Mesothelial cell of epicardium (in vitro differentiated cells): ENCODE data around the gene NFS1. TPM values are rescaled to one million over a fixed set of nuclear protein-coding genes. Genes with fewer than 3 reads are reported as not detected.

Experiments
- DNase-seq, 2 experiments: peaks; one replicate each; pipeline ENCODE4 v3.0.0; 2021; ENCODE audit warnings: low spot score in 2 of 2; ENCODE audit not compliant: unreplicated experiment in 2 of 2
- H3K27ac Mint-ChIP-seq: 2 replicates; pipeline ENCODE4 v1.8.0; 2021; ENCODE audit warnings: mixed read lengths
- H3K27me3 Mint-ChIP-seq: 2 replicates; pipeline ENCODE4 v1.8.0; 2021; ENCODE audit warnings: low read depth, mixed read lengths
- H3K36me3 Mint-ChIP-seq: 2 replicates; pipeline ENCODE4 v1.8.0; 2021; ENCODE audit warnings: mixed read lengths
- H3K4me1 Mint-ChIP-seq: 2 replicates; pipeline ENCODE4 v1.8.0; 2021; ENCODE audit warnings: mixed read lengths
- H3K4me3 Mint-ChIP-seq: 2 replicates; pipeline ENCODE4 v1.8.0; 2021; ENCODE audit warnings: mild to moderate bottlenecking, moderate library complexity, mixed read lengths
- H3K9me3 Mint-ChIP-seq: 2 replicates; pipeline ENCODE4 v1.8.0; 2021; ENCODE audit warnings: mixed read lengths
- CTCF ChIP-seq: fragments of 200-600 bp; sonication (generic); IDR thresholded peaks from one replicate; pipeline ENCODE4 v1.5.0; 2021; ENCODE audit warnings: antibody characterized with exemption; ENCODE audit not compliant: unreplicated experiment
- total RNA-seq: library from RNA; stranded (reverse); gene quantifications from 3 replicates; pipeline ENCODE4 v1.2.1, GENCODE V29; 2021

Gene NFS1
- total RNA-seq, 1 donor from 2014 or later = 18.9 TPM

- Mint-ChIP-seq H3K4me1 (peaks cover 57% of the 10 kb centered on the region), H3K9me3 (no peaks in the 10 kb centered on the region)
- TF ChIP-seq CTCF = no peak
Measured at GRCh38 chr20:35661908-35662307, 37.2 kb downstream of the NFS1 start.

GRCh38 chr20:35661053-35661452 lies 38.1 kb downstream of the NFS1 start:
- no peaks in the 10 kb centered on the region for H3K27me3 Mint-ChIP-seq
- peaks cover 3% of the 10 kb centered on the region for H3K36me3 Mint-ChIP-seq
- H3K4me3 Mint-ChIP-seq = peak overlapping the region; percentile 95
- no peak for TF ChIP-seq CTCF
- DNase-seq = no peak
- H3K27ac Mint-ChIP-seq = peak overlapping the region; percentile 86
- no peaks in the 10 kb centered on the region for H3K9me3 Mint-ChIP-seq
- H3K4me1 Mint-ChIP-seq = peaks cover 57% of the 10 kb centered on the region

More at GRCh38 chr20:35661908-35662307, 37.2 kb downstream of the NFS1 start:
- H3K27me3 Mint-ChIP-seq = no peaks in the 10 kb centered on the region
- H3K4me3 Mint-ChIP-seq = peak overlapping the region; percentile 95
- peaks cover 3% of the 10 kb centered on the region for H3K36me3 Mint-ChIP-seq
- no peak for DNase-seq
- H3K27ac Mint-ChIP-seq = peak overlapping the region; percentile 86

DNA sequence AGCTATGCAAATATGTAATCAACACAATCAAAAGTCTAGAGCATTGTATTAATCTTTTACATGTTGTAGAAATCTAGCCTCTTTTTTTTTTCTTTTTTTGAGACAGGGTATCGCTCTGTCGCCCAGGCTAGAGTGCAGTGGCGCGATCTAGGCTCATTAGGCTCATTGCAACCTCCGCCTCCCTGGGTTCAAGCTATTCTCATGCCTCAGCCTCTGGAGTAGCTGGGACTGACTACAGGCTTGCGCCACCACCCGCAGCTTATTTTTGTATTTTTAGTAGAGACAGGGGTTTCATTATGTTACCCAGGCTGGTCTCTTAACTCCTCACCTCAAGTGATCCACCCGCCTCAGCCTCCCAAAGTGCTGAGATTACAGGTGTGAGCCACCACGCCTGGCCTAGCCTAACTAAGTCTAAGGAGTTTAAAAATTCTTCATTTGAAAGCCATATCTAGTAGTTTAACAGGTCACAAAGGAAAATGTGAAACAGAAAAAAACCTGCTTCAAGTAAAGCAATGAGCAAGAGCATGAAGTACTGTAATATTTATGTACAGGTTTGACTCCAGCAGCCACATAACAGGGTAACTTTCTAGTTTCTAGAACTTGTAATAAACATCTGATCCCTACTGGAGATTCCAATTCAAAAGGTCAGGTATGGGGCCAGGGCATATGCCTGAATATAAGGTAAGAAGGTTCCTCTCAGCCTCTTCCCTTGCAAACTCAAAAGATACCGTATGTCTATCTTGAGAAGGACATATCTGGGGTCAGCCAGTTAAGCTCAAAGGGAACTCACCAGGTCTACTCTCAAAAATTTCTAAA lies 38.8 kb downstream of the NFS1 start:
- Mint-ChIP-seq H3K4me3 (no peak overlapping the region), H3K27ac (peak overlapping the region; percentile 30), H3K4me1 (peaks cover 57% of the 10 kb centered on the region), H3K9me3 (no peaks in the 10 kb centered on the region), H3K36me3 (peaks cover 3% of the 10 kb centered on the region), H3K27me3 (no peaks in the 10 kb centered on the region)
- no peak for TF ChIP-seq CTCF
- no peak for DNase-seq

DNA sequence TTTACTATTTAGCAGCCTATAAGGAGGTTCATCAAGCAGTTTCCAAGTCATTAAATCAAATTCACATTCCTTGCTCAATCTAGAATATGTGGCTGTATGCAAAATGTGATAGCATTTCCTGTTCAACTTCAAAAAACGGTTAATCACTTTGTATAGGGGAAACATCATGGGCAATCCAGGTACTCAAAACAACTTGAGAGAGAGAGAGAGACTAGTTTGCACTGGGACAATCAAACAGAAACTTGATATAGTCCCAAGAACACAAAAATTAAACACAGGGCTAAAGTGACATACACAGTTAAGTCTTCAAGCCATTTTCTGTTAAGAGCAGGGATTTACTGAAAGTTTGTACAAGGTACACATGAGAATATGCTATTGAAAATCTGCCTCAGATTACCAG lies 41.9 kb downstream of the NFS1 start:
- Mint-ChIP-seq H3K27ac (peak overlapping the region; percentile 70), H3K36me3 (peaks cover 4% of the 10 kb centered on the region), H3K4me1 (peaks cover 37% of the 10 kb centered on the region), H3K27me3 (no peaks in the 10 kb centered on the region), H3K9me3 (no peaks in the 10 kb centered on the region), H3K4me3 (no peak overlapping the region)
- TF ChIP-seq CTCF = no peak
- no peak for DNase-seq

DNA sequence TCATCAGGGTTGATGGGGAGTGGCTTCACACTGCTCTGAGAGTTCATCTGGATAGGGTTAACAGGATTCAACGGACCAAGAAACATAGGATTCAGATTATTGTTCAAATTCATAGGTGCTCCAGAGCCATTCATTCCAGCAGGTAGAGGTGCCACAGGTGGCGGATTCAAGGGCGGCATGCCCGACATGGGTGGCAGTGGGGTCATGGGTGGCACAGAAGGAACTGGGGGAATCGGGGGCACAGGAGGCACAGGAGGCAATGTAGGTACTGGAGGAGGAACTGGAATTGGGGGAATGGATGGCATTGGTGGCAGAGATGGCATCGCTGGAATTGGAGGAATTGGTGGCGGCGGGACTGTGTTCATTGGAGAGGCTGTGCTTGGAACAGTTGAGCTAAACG lies 44.7 kb downstream of the NFS1 start:
- no peak for TF ChIP-seq CTCF
- Mint-ChIP-seq H3K4me3 (no peak overlapping the region), H3K27ac (no peak overlapping the region), H3K9me3 (no peaks in the 10 kb centered on the region), H3K4me1 (peaks cover 11% of the 10 kb centered on the region), H3K36me3 (peaks cover 17% of the 10 kb centered on the region), H3K27me3 (no peaks in the 10 kb centered on the region)
- no peak for DNase-seq
